K562 (cell line): ENCODE data around the gene TPGS1. TPM values are rescaled to one million over a fixed set of nuclear protein-coding genes. Genes with fewer than 3 reads are reported as not detected.

Source experiments
- E2F3 ChIP-seq: fragments of 250-450 bp; sonication (Bioruptor Pico); IDR thresholded peaks from 2 replicates; pipeline ENCODE4 v1.4.0; 2020; ENCODE audit warnings: mild to moderate bottlenecking
- ESRRA ChIP-seq: fragments of 450-650 bp; IDR thresholded peaks from 2 replicates; pipeline ENCODE4 v1.6.1; 2014; ENCODE audit warnings: low read depth, mild to moderate bottlenecking, moderate library complexity, borderline replicate concordance
- ETV6 ChIP-seq, 3 experiments: fragments of 150-350 bp in 1 of 3; sonication (generic) in 1 of 3; formaldehyde crosslinking in 1 of 3; IDR thresholded peaks; 2 replicates each; pipeline versions ENCODE4 v1.6.1 to v1.8.0; 2014 to 2022; ENCODE audit warnings: borderline replicate concordance in 2 of 3, low read depth in 2 of 3, antibody characterized with exemption in 1 of 3, low read length in 1 of 3, mild to moderate bottlenecking in 1 of 3, missing genetic modification reagents in 1 of 3
- JUND ChIP-seq, 2 experiments: IDR thresholded peaks; 2 replicates in 1 of 2; 3 replicates in 1 of 2; pipeline ENCODE4 v1.6.1; 2011; ENCODE audit warnings: borderline replicate concordance in 2 of 2, low read depth in 2 of 2, low read length in 2 of 2, improper control_type of control experiment in 1 of 2, missing biosample characterization in 1 of 2, missing genetic modification characterization in 1 of 2, missing genetic modification reagents in 1 of 2
- NFYB ChIP-seq: IDR thresholded peaks from 2 replicates; pipeline ENCODE4 v1.6.1; 2011; ENCODE audit warnings: mild to moderate bottlenecking, moderate library complexity; ENCODE audit not compliant: insufficient read length; ENCODE audit errors: extremely low read depth
- NR1H2 ChIP-seq: sonication (generic); formaldehyde crosslinking; IDR thresholded peaks from 2 replicates; pipeline ENCODE4 v1.4.0; 2020; ENCODE audit warnings: mild to moderate bottlenecking, missing genetic modification reagents
- PRPF4 ChIP-seq: fragments of 200-400 bp; formaldehyde crosslinking; IDR thresholded peaks from one replicate; pipeline ENCODE4 v1.6.1; 2017; ENCODE audit warnings: low read length, low read depth, mild to moderate bottlenecking; ENCODE audit not compliant: insufficient read depth, poor library complexity, severe bottlenecking
- STAT5A ChIP-seq: IDR thresholded peaks from 2 replicates; pipeline ENCODE4 v1.6.1; 2012; ENCODE audit warnings: low read length, inconsistent platforms, borderline replicate concordance
- TAL1 ChIP-seq: fragments of 450-650 bp; IDR thresholded peaks from 2 replicates; pipeline ENCODE4 v1.6.1; 2016; ENCODE audit warnings: mild to moderate bottlenecking
- YY1 ChIP-seq, 3 experiments: IDR thresholded peaks; 2 replicates each; pipeline ENCODE4 v1.6.1; 2011; ENCODE audit warnings: low read length in 2 of 3, mild to moderate bottlenecking in 2 of 3, moderate library complexity in 2 of 3, borderline replicate concordance in 1 of 3, control low read depth in 1 of 3, low read depth in 1 of 3; ENCODE audit not compliant: insufficient read depth in 3 of 3, insufficient replicate concordance in 2 of 3, control insufficient read depth in 1 of 3, insufficient read length in 1 of 3; ENCODE audit errors: extremely low read depth in 1 of 3
- ZNF253 ChIP-seq: fragments of 250-450 bp; sonication (Bioruptor Pico); conservative IDR thresholded peaks from 2 replicates; pipeline ENCODE4 v1.6.1; 2021; ENCODE audit warnings: mild to moderate bottlenecking
- polyA plus RNA-seq, 8 experiments: library from polyadenylated mRNA; depleted of rRNA in 4 of 8; stranded (reverse) in 5 of 8; unstranded in 3 of 8; fragments of >200 nt; fragmentation: Nextera tagmentation in 2 of 8; fragmentation: Illumina TruSeq in 1 of 8; extraction: Ambion mirVana in 2 of 8; extraction: Trizol in 1 of 8; gene quantifications; 2 replicates each; pipeline versions ENCODE4 v1.2.1 to v1.2.3, GENCODE V29; 2011 to 2014; ENCODE audit warnings: inconsistent platforms in 1 of 8, missing spikeins in 1 of 8
- total RNA-seq, 7 experiments: library from RNA; depleted of rRNA in 6 of 7; stranded (reverse); fragments of >200 nt in 6 of 7; fragmentation: Illumina TruSeq in 2 of 7; extraction: Trizol in 2 of 7; gene quantifications; 2 replicates each; pipeline versions ENCODE4 v1.2.1 to v1.2.3, GENCODE V29; 2011 to 2021; ENCODE audit warnings: low replicate concordance in 1 of 7
- TF ChIP-seq, protein P1 (sequence below): fragments of 450-650 bp; conservative IDR thresholded peaks from 2 replicates; pipeline ENCODE4 v1.6.1; 2016; ENCODE audit warnings: missing genetic modification characterization, low read depth, mild to moderate bottlenecking, missing compliant biosample characterization, moderate library complexity
- TF ChIP-seq, protein P2 (sequence below), 2 experiments: fragments of 450-650 bp in 1 of 2; sonication (generic) in 1 of 2; formaldehyde crosslinking in 1 of 2; IDR thresholded peaks; 2 replicates each; pipeline versions ENCODE4 v1.7.1 to v1.9.0; 2016 to 2022; ENCODE audit warnings: inconsistent platforms in 1 of 2, mild to moderate bottlenecking in 1 of 2, missing genetic modification reagents in 1 of 2

The TPGS1 gene
- total and polyA plus RNA-seq, 9 of the 15 experiments (the other 6 are each of a cell fraction or from before 2014, with no cell fraction given) = 0.30 to 31.6 (median 1.2) TPM; not detected in 2

DNA sequence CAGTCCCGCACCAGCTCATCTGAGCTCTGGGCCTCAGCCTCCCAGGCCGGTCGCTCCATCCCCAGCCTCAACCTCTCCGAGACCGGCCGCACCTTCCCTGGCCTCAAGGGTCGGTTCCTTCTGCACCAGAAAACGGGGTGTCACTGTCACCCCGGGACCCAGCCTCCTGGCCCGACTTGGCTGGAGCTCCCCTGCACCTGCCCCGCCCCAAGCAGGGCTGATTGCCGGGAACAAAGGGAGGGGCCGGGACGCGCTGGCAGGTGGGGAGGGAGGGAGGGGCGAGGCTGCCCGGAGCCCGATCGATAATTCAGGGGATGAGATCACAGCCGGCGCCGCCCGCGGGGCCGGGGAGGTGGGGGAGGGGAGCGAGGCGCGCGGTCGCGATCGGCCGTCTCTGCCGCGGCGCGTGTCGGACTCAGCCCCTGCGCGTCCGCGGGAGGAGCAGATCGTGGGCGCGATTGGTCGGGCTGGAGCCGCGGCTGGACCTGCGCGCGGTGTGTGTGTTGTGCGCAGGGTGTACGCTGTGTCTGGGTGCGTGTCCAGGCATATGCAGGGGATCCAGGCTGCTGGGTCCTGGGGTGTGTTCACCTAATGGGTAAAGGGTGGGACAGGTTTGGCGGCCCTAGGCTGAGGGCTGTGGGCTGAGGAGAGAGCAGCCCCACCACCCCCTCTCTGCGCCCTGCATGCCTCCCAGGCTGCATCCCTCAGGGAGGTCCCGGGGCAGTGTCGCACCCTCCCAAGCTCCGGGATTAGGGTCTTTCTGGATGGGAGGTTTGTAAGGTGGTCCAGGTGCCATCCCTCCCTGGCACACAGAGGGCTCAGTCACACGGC, 45.4 kb upstream of the TPGS1 start (continued):
- no peak for TF ChIP-seq YY1 (IDR thresholded peaks at IDR 0.05; ENCODE audit: borderline replicate concordance in 1 of 3, control insufficient read depth in 1 of 3, extremely low read depth in 1 of 3, insufficient read depth in 3 of 3, insufficient read length in 1 of 3, insufficient replicate concordance in 2 of 3, low read depth in 1 of 3, low read length in 2 of 3)
- TF ChIP-seq PRPF4 = no peak
- TF ChIP-seq STAT5A = no peak
- TF ChIP-seq ETV6 (IDR thresholded peaks at IDR 0.05; ENCODE audit: borderline replicate concordance in 1 of 2, low read depth in 2 of 2, low read length in 1 of 2) = no peak
- TF ChIP-seq ETV6 (CRISPR knock-in tag; IDR thresholded peaks at IDR 0.05; ENCODE audit: borderline replicate concordance) = no peak
- TF ChIP-seq, protein P1, sequence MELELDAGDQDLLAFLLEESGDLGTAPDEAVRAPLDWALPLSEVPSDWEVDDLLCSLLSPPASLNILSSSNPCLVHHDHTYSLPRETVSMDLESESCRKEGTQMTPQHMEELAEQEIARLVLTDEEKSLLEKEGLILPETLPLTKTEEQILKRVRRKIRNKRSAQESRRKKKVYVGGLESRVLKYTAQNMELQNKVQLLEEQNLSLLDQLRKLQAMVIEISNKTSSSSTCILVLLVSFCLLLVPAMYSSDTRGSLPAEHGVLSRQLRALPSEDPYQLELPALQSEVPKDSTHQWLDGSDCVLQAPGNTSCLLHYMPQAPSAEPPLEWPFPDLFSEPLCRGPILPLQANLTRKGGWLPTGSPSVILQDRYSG = no peak
- TF ChIP-seq TAL1 = no peak
- TF ChIP-seq ZNF253 (CRISPR knock-in tag) = no peak
- TF ChIP-seq ESRRA = no peak
- TF ChIP-seq E2F3 (CRISPR knock-in tag) = no peak
- TF ChIP-seq, protein P2, sequence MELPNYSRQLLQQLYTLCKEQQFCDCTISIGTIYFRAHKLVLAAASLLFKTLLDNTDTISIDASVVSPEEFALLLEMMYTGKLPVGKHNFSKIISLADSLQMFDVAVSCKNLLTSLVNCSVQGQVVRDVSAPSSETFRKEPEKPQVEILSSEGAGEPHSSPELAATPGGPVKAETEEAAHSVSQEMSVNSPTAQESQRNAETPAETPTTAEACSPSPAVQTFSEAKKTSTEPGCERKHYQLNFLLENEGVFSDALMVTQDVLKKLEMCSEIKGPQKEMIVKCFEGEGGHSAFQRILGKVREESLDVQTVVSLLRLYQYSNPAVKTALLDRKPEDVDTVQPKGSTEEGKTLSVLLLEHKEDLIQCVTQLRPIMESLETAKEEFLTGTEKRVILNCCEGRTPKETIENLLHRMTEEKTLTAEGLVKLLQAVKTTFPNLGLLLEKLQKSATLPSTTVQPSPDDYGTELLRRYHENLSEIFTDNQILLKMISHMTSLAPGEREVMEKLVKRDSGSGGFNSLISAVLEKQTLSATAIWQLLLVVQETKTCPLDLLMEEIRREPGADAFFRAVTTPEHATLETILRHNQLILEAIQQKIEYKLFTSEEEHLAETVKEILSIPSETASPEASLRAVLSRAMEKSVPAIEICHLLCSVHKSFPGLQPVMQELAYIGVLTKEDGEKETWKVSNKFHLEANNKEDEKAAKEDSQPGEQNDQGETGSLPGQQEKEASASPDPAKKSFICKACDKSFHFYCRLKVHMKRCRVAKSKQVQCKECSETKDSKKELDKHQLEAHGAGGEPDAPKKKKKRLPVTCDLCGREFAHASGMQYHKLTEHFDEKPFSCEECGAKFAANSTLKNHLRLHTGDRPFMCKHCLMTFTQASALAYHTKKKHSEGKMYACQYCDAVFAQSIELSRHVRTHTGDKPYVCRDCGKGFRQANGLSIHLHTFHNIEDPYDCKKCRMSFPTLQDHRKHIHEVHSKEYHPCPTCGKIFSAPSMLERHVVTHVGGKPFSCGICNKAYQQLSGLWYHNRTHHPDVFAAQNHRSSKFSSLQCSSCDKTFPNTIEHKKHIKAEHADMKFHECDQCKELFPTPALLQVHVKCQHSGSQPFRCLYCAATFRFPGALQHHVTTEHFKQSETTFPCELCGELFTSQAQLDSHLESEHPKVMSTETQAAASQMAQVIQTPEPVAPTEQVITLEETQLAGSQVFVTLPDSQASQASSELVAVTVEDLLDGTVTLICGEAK (IDR thresholded peaks at IDR 0.05) = no peak
- TF ChIP-seq, protein P2 (CRISPR knock-in tag; IDR thresholded peaks at IDR 0.05) = no peak
- TF ChIP-seq NR1H2 (CRISPR knock-in tag) = 0 out of 2 replicates have a peak, but pooled peaks have one; percentile 51
- TF ChIP-seq JUND (IDR thresholded peaks at IDR 0.05; ENCODE audit: borderline replicate concordance, low read depth, low read length) = peak; percentile 76
- peak; percentile 60; the same call in 1 of the 3 replicates for TF ChIP-seq JUND (tag; IDR thresholded peaks at IDR 0.05; ENCODE audit: borderline replicate concordance, low read depth, low read length)
- no peak for TF ChIP-seq NFYB
